A673 (cell line): Measurements from ENCODE around the gene BCAP29. TPM values are rescaled to one million over a fixed set of nuclear protein-coding genes. Genes with fewer than 3 reads are reported as not detected.

Experiments used
- total RNA-seq: library from RNA; stranded (reverse); gene quantifications from 2 replicates; pipeline ENCODE4 v1.2.3, GENCODE V29; 2021

BCAP29 gene
- total RNA-seq, 1 experiment from 2014 or later = 32.0 TPM

Other genes with a start within 250 kb of the BCAP29 start
- not detected in 2 replicates for gene GPR22, start 110.2 kb upstream of the BCAP29 start, total RNA-seq
- 32.2 and 34.1 TPM in 2 replicates for gene COG5, start 16.3 kb upstream of the BCAP29 start, total RNA-seq
- gene DUS4L, start 16.3 kb upstream of the BCAP29 start, total RNA-seq = 12.6 and 14.4 TPM in 2 replicates
- 0.33 TPM in 1 of 2 replicates, not detected in the other for gene SLC26A4, start 80.6 kb downstream of the BCAP29 start, total RNA-seq
- 30.8 and 37.9 TPM in 2 replicates for gene CBLL1, start 163.9 kb downstream of the BCAP29 start, total RNA-seq
- not detected in 2 replicates for gene SLC26A3, start 223.0 kb downstream of the BCAP29 start, total RNA-seq